Smooth muscle cell of the brain vasculature (primary cell): ENCODE data around the gene C2orf69.

Source experiments
- DNase-seq: peaks from one replicate; pipeline ENCODE4 v3.0.0-alpha.2; 2012; ENCODE audit warnings: low read depth, low spot score

The C2orf69 gene

DNA sequence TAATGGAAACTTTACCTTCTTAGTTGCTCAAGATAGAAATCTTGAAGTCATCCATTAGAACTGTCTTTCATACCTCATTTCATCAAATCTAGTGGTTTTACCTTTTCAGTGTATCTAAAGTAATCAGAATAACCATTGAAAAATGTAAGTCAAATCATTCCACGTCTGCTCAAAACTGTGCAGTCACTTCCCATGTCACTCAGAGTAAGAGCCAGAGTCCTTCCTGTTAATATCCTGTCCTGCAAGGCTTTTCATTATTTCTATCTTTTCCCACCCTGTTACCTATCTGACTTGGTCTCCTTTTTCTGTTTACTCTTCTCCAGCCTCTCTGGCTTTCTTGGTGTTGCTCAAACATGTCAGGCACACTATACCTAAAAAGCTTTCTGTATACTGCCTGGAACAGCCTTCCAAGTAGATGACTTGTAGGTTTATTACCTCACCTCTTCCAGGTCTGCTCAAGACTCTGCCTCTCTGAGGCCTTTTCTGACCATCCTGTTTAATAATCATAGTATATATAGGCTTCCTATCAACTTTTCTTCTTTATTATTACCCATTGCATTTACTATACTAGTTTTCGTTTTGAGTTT lies 3.4 kb downstream of the C2orf69 start:
- no peak for DNase-seq

DNA sequence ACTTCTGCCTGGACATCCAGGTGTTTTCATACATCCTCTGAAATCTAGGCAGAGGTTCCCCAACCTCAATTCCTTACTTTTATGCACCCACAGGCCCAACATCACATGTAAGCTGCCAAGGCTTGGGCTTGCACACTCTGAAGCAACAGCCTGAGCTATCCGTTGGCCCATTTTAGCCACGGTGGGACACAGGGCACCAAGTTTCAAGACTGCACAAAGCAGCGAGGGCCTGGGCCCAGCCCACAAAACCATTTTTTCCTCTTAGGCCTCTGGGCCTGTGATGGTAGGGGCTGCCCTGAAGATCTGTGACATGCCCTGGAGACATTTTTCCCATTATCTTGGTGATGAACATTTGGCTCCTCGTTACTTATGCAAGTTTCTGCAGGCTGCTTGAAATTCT lies 5.9 kb downstream of the C2orf69 start:
- no peak for DNase-seq

GRCh38 chr2:199922856-199923255 lies 11.8 kb downstream of the C2orf69 start:
- DNase-seq, result no peak

DNA sequence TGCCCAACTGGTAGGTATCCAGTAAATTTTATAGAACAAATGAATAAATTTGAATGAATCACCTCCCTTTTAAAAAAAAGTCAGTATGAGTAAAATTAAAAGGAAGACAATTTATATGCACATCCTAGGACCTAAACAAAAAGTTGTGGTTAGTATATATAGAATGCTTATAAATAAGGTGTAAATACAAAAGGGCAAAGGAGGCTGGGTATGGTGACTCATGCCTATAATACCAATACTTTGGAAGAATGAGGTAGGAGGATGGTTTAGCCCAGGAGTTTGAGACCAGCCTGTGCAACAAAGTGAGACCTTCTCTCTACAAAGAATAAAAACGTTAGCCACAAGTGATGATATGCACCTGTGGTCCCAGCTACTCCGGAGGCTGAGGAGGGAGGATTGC lies 12.8 kb downstream of the C2orf69 start:
- DNase-seq, result no peak

DNA sequence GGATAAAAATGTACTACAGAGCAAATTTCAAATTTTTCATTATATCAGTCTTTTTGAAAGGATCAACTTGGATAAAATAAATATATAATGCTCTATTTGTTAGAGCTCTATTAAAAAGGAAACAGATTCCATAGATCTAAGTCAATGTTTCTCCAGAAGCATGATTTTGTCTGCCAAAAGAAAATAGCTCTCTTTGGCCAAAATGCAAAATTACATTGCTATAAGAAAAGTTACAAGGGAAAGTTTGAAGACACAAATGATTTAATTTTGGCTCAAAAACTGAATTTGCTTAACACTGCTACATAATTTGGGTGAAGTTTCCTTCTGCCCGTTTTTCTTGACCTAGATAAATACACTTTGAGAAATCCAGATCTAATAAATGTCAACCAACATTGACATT lies 15.7 kb downstream of the C2orf69 start:
- no peak for DNase-seq

DNA sequence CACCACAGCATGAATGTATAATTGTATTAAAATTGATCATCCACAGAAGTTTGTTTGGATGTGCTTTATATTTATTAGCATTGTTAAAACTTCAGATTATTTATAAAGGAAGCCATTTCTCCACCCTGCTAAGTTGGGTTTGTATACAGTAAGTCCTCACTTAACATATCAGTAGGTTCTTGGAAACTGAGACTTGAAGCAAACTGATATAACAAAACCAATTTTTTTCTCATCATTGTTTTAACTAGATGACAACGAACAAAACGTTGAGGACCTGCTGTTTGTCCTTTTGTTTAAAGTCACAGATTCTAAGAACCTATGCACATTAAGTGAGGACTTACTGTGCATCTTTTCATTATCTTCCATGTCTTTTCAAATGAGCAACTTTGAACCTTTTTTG lies 17.1 kb downstream of the C2orf69 start:
- no peak for DNase-seq

GRCh38 chr2:199928626-199929025 lies 17.5 kb downstream of the C2orf69 start:
- DNase-seq, result no peak

- no peak for DNase-seq
These were observed 18.2 kb downstream of the C2orf69 start for GRCh38 chr2:199929262-199929661.

DNA sequence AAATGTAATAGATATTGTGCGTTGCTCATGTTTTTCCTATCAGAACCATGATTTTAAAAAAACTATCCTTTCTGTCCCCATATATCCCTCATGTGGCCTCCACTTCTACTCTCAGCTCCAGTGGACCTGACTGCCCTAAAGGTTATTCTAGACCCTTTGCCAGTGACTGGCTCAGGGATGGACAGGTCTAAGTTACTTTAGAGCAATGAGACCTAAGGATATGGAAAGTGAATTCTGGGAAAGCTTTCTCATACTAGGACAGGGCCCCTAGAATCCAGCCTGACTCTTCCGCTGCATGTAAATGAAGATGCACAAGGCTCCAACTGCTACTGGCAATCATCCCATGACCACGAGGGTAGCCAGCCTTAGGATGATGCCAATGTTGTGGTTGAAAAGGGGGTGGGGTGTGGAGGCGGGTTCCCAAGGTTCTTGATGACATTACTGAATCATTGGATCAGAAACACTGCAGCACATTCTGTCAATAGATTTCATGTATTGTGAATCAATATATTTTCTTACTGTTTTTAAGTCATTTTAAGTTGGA lies 21.3 kb downstream of the C2orf69 start:
- DNase-seq, result no peak

DNA sequence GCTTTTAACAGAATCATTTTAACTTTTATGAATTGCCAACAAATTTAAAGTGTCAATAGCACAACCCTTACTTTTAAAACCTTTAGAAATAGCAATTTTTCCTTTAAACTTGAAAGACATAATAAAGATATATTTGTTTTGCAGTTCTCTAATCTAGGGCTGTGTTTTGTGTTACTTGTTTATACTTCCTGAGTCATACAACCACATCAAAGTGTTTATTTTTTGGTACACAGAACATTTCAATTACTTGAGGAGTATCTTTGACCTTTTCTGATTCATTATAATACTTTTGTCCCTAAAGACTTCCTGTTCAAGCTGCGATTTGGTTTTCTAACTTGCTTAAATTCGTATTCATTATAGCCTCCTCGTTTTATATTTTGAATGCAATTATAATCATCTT lies 22.4 kb downstream of the C2orf69 start:
- DNase-seq, result no peak

DNA sequence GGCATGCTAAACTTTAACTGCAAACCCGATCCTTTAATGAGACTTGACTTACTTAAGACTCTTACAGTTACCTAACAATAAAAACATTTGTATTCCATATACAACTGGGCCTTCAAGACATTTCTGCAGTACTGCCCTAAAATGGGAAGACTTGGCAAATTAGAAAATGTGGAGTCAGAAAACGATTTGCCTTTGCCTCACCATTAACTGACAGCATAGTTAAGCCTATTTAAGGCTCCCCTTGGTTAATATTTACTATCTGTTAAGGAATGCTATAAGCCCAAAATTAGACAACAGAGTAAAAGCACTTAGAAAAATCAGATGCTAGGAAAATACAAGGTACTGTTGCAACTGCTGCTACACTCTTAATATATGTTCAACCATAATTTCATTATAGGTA lies 25.5 kb downstream of the C2orf69 start:
- DNase-seq, result no peak

DNA sequence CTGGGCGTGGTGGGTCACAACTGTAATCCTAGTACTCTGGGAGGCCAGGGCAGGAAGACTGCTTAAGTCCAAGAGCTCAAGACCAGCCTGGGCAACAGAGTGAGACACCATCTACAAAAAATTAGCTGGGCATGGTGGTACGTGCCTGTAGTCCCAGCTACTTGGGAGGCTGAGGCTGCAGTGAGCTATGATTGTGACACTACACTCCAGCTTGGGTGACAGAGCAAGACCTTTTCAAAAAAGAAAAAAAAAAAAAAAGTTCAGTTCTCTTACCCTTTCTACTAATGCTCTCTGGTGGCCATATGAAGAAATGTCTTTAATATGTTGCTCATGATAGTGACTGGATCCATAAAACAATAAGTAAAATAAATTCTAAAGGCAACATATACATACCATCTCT lies 29.3 kb downstream of the C2orf69 start:
- DNase-seq, result no peak

- DNase-seq, result no peak
These were observed 32.3 kb downstream of the C2orf69 start for GRCh38 chr2:199943373-199943772.

DNA sequence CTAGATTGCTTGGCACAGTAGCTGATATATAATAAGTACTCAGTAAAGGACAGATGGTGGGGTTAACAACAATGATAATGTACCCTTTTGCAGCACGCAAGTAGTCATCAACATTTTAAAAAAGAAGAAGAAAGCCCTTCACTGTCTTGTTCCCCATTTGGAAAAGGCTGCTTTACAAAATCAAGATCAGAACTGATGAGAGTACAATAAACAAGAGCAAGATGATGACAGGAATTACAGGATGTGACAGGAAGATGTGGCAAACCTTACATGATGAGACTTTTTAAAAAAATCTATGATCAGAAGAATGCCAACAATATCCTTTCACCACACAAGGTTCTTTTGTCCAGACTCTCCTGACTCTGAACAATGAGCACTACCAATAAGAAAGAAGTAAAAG lies 35.1 kb downstream of the C2orf69 start:
- no peak for DNase-seq

- no peak for DNase-seq
These were observed 35.7 kb downstream of the C2orf69 start for GRCh38 chr2:199946836-199947235.

DNA sequence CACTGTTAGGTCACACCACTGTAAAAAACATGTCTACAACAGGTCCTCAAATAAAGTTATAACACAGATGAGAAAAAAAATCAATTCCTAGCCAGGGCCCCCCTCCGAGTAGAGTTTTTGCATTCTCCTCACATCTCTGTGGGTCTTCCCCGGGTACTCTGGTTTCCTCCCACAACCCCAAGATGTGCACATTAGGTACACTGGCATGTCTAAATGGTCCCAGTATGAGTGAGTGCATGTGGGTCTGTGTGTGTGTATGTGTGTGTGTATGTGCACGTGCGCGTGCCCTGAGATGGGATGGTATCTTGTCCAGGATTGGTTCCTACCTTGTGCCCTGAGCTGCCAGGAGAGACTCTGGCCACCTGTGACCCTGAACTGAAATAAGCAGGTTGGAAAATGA lies 39.3 kb downstream of the C2orf69 start:
- no peak for DNase-seq

GRCh38 chr2:199951023-199951422 lies 39.9 kb downstream of the C2orf69 start:
- no peak for DNase-seq

DNA sequence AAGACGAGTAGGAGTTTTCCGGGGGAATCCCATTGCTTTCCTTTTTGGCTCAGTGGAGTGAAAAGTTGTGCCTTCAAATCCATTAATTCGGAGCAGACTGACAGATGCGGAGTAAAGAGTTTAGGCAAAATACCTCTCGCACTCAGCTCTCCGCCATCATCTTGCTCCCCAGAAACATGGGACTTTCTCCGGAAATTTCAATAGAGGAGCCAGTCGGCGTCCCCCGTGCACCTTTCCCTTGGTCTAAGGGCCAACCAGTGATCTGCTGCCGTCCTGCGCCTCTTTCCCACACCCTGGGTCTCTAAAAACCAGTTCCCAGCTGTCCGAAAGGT lies 43.9 kb downstream of the C2orf69 start:
- no peak for DNase-seq

- DNase-seq, result peak; percentile 58
These were observed 44.4 kb downstream of the C2orf69 start, which contains the start of the genes MAIP1 and TYW5 for GRCh38 chr2:199955339-199956061. TSS of gene MAIP1 (plus strand) at chr2:199955582. CDS start at chr2:199955799, 217 bp downstream. TSS of gene TYW5 (minus strand) at chr2:199955491. CDS start at chr2:199955470, 21 bp downstream.

GRCh38 chr2:199956062-199956380 lies 44.9 kb downstream of the C2orf69 start:
- DNase-seq, result no peak

- DNase-seq, result no peak
These were observed 46.9 kb downstream of the C2orf69 start for GRCh38 chr2:199958014-199958413.

DNA sequence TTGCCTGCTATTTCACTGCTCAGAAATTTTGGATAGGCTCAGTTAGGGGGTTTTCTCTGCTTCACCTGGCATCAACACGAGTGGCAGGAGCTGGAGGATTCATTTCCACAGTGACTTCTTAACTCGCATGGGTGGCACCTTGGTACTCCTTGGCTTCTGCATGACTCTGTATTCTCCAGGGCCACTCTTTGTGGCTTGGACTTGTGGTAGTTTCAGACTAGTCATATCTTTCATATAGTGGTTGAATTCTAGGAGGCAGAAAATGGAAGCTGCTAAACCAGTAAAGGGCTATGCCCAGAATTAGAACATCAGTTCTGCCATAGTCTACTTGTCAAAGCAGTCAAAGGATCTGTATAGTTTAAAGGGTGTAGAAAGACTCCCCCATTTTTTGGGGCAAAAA lies 51.1 kb downstream of the C2orf69 start:
- DNase-seq, result no peak

DNA sequence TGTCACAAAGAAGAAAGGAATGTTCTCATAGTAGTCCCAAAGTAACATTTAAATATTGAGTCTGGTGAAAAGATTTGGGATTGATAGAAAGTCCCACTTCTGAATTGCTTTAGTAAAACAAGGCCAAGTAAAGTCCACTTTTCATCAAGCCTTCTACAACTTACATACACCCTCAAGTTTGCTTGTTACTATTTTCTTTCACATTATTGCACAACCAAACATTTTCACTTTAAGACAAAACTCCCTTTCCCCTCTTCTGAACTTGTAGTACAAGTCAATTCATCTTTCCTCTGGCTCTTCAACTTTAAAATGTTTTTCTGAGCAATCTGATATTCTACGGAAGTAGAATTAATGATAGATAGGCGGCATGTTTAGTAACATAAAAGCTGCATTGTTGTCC lies 55.3 kb downstream of the C2orf69 start:
- DNase-seq, result no peak

- no peak for DNase-seq
These were observed 55.9 kb downstream of the C2orf69 start for GRCh38 chr2:199966976-199967375.
